GM13976 (cell line): Measurements from ENCODE around the gene PYDC1.

Source experiments
- DNase-seq: peaks from one replicate; pipeline ENCODE4 v3.0.0; 2012; ENCODE audit warnings: low spot score
- CTCF ChIP-seq: IDR thresholded peaks from 2 replicates; pipeline ENCODE4 v1.5.1; 2012; ENCODE audit warnings: borderline replicate concordance, mild to moderate bottlenecking; ENCODE audit not compliant: insufficient read depth; ENCODE audit errors: extremely low read depth, missing control alignments, control extremely low read depth
- in situ Hi-C: fragments of 300-500 bp; cut with MboI; formaldehyde crosslinking; loops from one replicate; pipeline ENCODE4 v1.12.0; 2022; ENCODE audit warnings: low sequenced_read_pairs, mixed read lengths, inconsistent platforms; ENCODE audit not compliant: unreplicated experiment

Gene PYDC1

GRCh38 chr16:31213877-31214707 lies 2.8 kb downstream of the PYDC1 start, which contains the start of gene TRIM72:
TSS of gene TRIM72 (plus strand) at chr16:31214119. CDS start at chr16:31214739, 620 bp downstream.
- DNase-seq: no peak
- in situ Hi-C loops: no loop called here

GRCh38 chr16:31213342-31213741 lies 3.6 kb downstream of the PYDC1 start:
- TF ChIP-seq CTCF: no peak
- in situ Hi-C loops: no loop called here
- no peak for DNase-seq

More at GRCh38 chr16:31213877-31214707, 2.8 kb downstream of the PYDC1 start, which contains the start of gene TRIM72:
- no peak for TF ChIP-seq CTCF

GRCh38 chr16:31206776-31207175 lies 10.2 kb downstream of the PYDC1 start:
- in situ Hi-C loops: no loop called here
- no peak for TF ChIP-seq CTCF
- DNase-seq: no peak

GRCh38 chr16:31204871-31205666 lies 11.9 kb downstream of the PYDC1 start:
- no peak for TF ChIP-seq CTCF
- no peak for DNase-seq
- in situ Hi-C loops: no loop called here

GRCh38 chr16:31202414-31203375 lies 14.2 kb downstream of the PYDC1 start, which contains the start of gene PYCARD:
TSS of gene PYCARD (minus strand) at chr16:31202760. CDS start at chr16:31202690, 70 bp downstream.
- no peak for TF ChIP-seq CTCF
- in situ Hi-C loops: no loop called here
- DNase-seq: peak; percentile 79

GRCh38 chr16:31201582-31202413 lies 15.1 kb downstream of the PYDC1 start:
- TF ChIP-seq CTCF: no peak
- in situ Hi-C loops: no loop called here
- peak; percentile 82 for DNase-seq
